ENCODE results near the gene RNF113B.

The RNF113B gene

GRCh38 chr13:98174307-98174706 is 2.8 kb downstream of the RNF113B start:
- H3K27ac ChIP-seq (ENCODE audit: low read depth, low read length): no peak overlapping the region
- H3K4me1 ChIP-seq (ENCODE audit: insufficient read depth, low read length): peaks cover 44% of the 10 kb centered on the region
- H3K36me3 ChIP-seq (ENCODE audit: insufficient read depth, low read length): no peaks in the 10 kb centered on the region
- no peaks in the 10 kb centered on the region for H3K9me3 ChIP-seq (ENCODE audit: insufficient read depth, low read depth, low read length)
- no peak overlapping the region for H3K4me3 ChIP-seq (ENCODE audit: low read length)
- no peaks in the 10 kb centered on the region for H3K27me3 ChIP-seq (ENCODE audit: insufficient read depth, low read length)
- WGBS: 83% methylated on average over 7 of the region's 7 CpGs
- no peak overlapping the region for H3K9ac ChIP-seq (ENCODE audit: low read depth, low read length)

- Histone ChIP-seq H3K27ac (ENCODE audit: low read depth, low read length) (peak overlapping the region; percentile 50; the same call in 1 of the 2 replicates), H3K4me1 (ENCODE audit: insufficient read depth, low read length) (peaks cover 44% of the 10 kb centered on the region)
- 48% methylated on average over 9 of the region's 9 CpGs for WGBS
Measured at GRCh38 chr13:98173431-98174152, 3.5 kb downstream of the RNF113B start.

GRCh38 chr13:98172590-98173422 is 4.3 kb downstream of the RNF113B start:
- peak overlapping the region; percentile 50 for H3K27ac ChIP-seq (ENCODE audit: low read depth, low read length)
- H3K9ac ChIP-seq (ENCODE audit: low read depth, low read length): no peak overlapping the region

More at GRCh38 chr13:98173431-98174152, 3.5 kb downstream of the RNF113B start:
- Histone ChIP-seq H3K9ac (ENCODE audit: low read depth, low read length) (no peak overlapping the region), H3K36me3 (ENCODE audit: insufficient read depth, low read length) (no peaks in the 10 kb centered on the region), H3K9me3 (ENCODE audit: insufficient read depth, low read depth, low read length) (no peaks in the 10 kb centered on the region), H3K4me3 (ENCODE audit: low read length) (no peak overlapping the region), H3K27me3 (ENCODE audit: insufficient read depth, low read length) (no peaks in the 10 kb centered on the region)

GRCh38 chr13:98171900-98172589 is 5.0 kb downstream of the RNF113B start:
- Histone ChIP-seq H3K36me3 (ENCODE audit: insufficient read depth, low read length) (no peaks in the 10 kb centered on the region), H3K4me3 (ENCODE audit: low read length) (no peak overlapping the region), H3K9me3 (ENCODE audit: insufficient read depth, low read depth, low read length) (no peaks in the 10 kb centered on the region), H3K4me1 (ENCODE audit: insufficient read depth, low read length) (peaks cover 47% of the 10 kb centered on the region), H3K9ac (ENCODE audit: low read depth, low read length) (no peak overlapping the region), H3K27ac (ENCODE audit: low read depth, low read length) (peak overlapping the region; percentile 50), H3K27me3 (ENCODE audit: insufficient read depth, low read length) (no peaks in the 10 kb centered on the region)
- 52% methylated on average over 14 of the region's 14 CpGs for WGBS

More at GRCh38 chr13:98172590-98173422, 4.3 kb downstream of the RNF113B start:
- Histone ChIP-seq H3K4me3 (ENCODE audit: low read length) (no peak overlapping the region), H3K4me1 (ENCODE audit: insufficient read depth, low read length) (peaks cover 47% of the 10 kb centered on the region), H3K9me3 (ENCODE audit: insufficient read depth, low read depth, low read length) (no peaks in the 10 kb centered on the region), H3K36me3 (ENCODE audit: insufficient read depth, low read length) (no peaks in the 10 kb centered on the region), H3K27me3 (ENCODE audit: insufficient read depth, low read length) (no peaks in the 10 kb centered on the region)
- 67% methylated on average over 7 of the region's 7 CpGs for WGBS

- Histone ChIP-seq H3K4me1 (ENCODE audit: insufficient read depth, low read length) (peaks cover 46% of the 10 kb centered on the region), H3K9ac (ENCODE audit: low read depth, low read length) (no peak overlapping the region), H3K36me3 (ENCODE audit: insufficient read depth, low read length) (no peaks in the 10 kb centered on the region), H3K27ac (ENCODE audit: low read depth, low read length) (no peak overlapping the region), H3K4me3 (ENCODE audit: low read length) (no peak overlapping the region), H3K9me3 (ENCODE audit: insufficient read depth, low read depth, low read length) (no peaks in the 10 kb centered on the region), H3K27me3 (ENCODE audit: insufficient read depth, low read length) (no peaks in the 10 kb centered on the region)
- WGBS: 97% methylated on average over 2 of the region's 3 CpGs
Measured at GRCh38 chr13:98169331-98169730, 7.7 kb downstream of the RNF113B start.

GRCh38 chr13:98162935-98163334 is 14.1 kb downstream of the RNF113B start:
- WGBS: 95% methylated on average over 5 of the region's 5 CpGs
- H3K9me3 ChIP-seq (ENCODE audit: insufficient read depth, low read depth, low read length): no peaks in the 10 kb centered on the region
- H3K27ac ChIP-seq (ENCODE audit: low read depth, low read length): no peak overlapping the region
- H3K9ac ChIP-seq (ENCODE audit: low read depth, low read length): no peak overlapping the region
- peaks cover 10% of the 10 kb centered on the region; the same call in 1 of the 2 replicates for H3K4me1 ChIP-seq (ENCODE audit: insufficient read depth, low read length)
- no peak overlapping the region for H3K4me3 ChIP-seq (ENCODE audit: low read length)
- H3K36me3 ChIP-seq (ENCODE audit: insufficient read depth, low read length): no peaks in the 10 kb centered on the region; the same call in 1 of the 2 replicates
- H3K27me3 ChIP-seq (ENCODE audit: insufficient read depth, low read length): no peaks in the 10 kb centered on the region

GRCh38 chr13:98158172-98158899 is 18.7 kb downstream of the RNF113B start:
- peaks cover 4% of the 10 kb centered on the region; the same call in 1 of the 2 replicates for H3K4me1 ChIP-seq (ENCODE audit: insufficient read depth, low read length)
- H3K27me3 ChIP-seq (ENCODE audit: insufficient read depth, low read length): no peaks in the 10 kb centered on the region
- no peak overlapping the region for H3K9ac ChIP-seq (ENCODE audit: low read depth, low read length)
- H3K9me3 ChIP-seq (ENCODE audit: insufficient read depth, low read depth, low read length): no peaks in the 10 kb centered on the region
- no peak overlapping the region for H3K4me3 ChIP-seq (ENCODE audit: low read length)
- 94% methylated on average over 5 of the region's 5 CpGs for WGBS
- H3K27ac ChIP-seq (ENCODE audit: low read depth, low read length): no peak overlapping the region
- peaks cover 3% of the 10 kb centered on the region for H3K36me3 ChIP-seq (ENCODE audit: insufficient read depth, low read length)

- Histone ChIP-seq H3K9me3 (ENCODE audit: insufficient read depth, low read depth, low read length) (no peaks in the 10 kb centered on the region), H3K4me1 (ENCODE audit: insufficient read depth, low read length) (peaks cover 4% of the 10 kb centered on the region; the same call in 1 of the 2 replicates), H3K4me3 (ENCODE audit: low read length) (no peak overlapping the region), H3K9ac (ENCODE audit: low read depth, low read length) (no peak overlapping the region), H3K27ac (ENCODE audit: low read depth, low read length) (no peak overlapping the region), H3K27me3 (ENCODE audit: insufficient read depth, low read length) (no peaks in the 10 kb centered on the region), H3K36me3 (ENCODE audit: insufficient read depth, low read length) (peaks cover 3% of the 10 kb centered on the region; the same call in 1 of the 2 replicates)
- WGBS: 90% methylated on average over 1 of the region's 1 CpG
Measured at GRCh38 chr13:98157609-98158008, 19.5 kb downstream of the RNF113B start.

GRCh38 chr13:98157188-98157587 is 19.9 kb downstream of the RNF113B start:
- 81% methylated on average over 7 of the region's 7 CpGs for WGBS

GRCh38 chr13:98156259-98156658 is 20.8 kb downstream of the RNF113B start:
- whole genome bisulfite sequencing: 100% methylated on average over 1 of the region's 2 CpGs
- peaks cover 4% of the 10 kb centered on the region; the same call in 1 of the 2 replicates for H3K4me1 ChIP-seq (ENCODE audit: insufficient read depth, low read length)
- H3K27me3 ChIP-seq (ENCODE audit: insufficient read depth, low read length): no peaks in the 10 kb centered on the region
- no peak overlapping the region for H3K9ac ChIP-seq (ENCODE audit: low read depth, low read length)
- H3K9me3 ChIP-seq (ENCODE audit: insufficient read depth, low read depth, low read length): no peaks in the 10 kb centered on the region
- H3K27ac ChIP-seq (ENCODE audit: low read depth, low read length): no peak overlapping the region
- peaks cover 3% of the 10 kb centered on the region; the same call in 1 of the 2 replicates for H3K36me3 ChIP-seq (ENCODE audit: insufficient read depth, low read length)
- no peak overlapping the region for H3K4me3 ChIP-seq (ENCODE audit: low read length)

More at GRCh38 chr13:98157188-98157587, 19.9 kb downstream of the RNF113B start:
- H3K27ac ChIP-seq (ENCODE audit: low read depth, low read length): no peak overlapping the region
- no peak overlapping the region for H3K4me3 ChIP-seq (ENCODE audit: low read length)
- H3K9ac ChIP-seq (ENCODE audit: low read depth, low read length): no peak overlapping the region
- no peaks in the 10 kb centered on the region for H3K9me3 ChIP-seq (ENCODE audit: insufficient read depth, low read depth, low read length)
- peaks cover 4% of the 10 kb centered on the region; the same call in 1 of the 2 replicates for H3K4me1 ChIP-seq (ENCODE audit: insufficient read depth, low read length)
- H3K36me3 ChIP-seq (ENCODE audit: insufficient read depth, low read length): peaks cover 3% of the 10 kb centered on the region; the same call in 1 of the 2 replicates
- no peaks in the 10 kb centered on the region for H3K27me3 ChIP-seq (ENCODE audit: insufficient read depth, low read length)

Measured in HUES64 (cell line).